ENCODE measurements around the gene PXN.
A peak's percentile ranks its signal among the peaks of the same experiment; 100 is the strongest.
"Not testable (repeated sequence)": the region's sequence is repeated elsewhere in the genome, so short reads cannot be mapped to it uniquely, and the experiment has no call there.

PXN gene

GRCh38 chr12:120261951-120262851 lies 3.3 kb downstream of the PXN start:
- peak in 1 of 2 donors; percentile 41 for DNase-seq

- DNase-seq, result no peak
These were observed 4.9 kb downstream of the PXN start for GRCh38 chr12:120260607-120261006.

GRCh38 chr12:120259418-120260202 lies 5.9 kb downstream of the PXN start:
- no peak for DNase-seq

- DNase-seq, result no peak
These were observed 7.1 kb downstream of the PXN start for GRCh38 chr12:120258323-120258896.

- no peak for DNase-seq
These were observed 8.3 kb downstream of the PXN start for GRCh38 chr12:120257041-120257821.

GRCh38 chr12:120254809-120255208 lies 10.7 kb downstream of the PXN start:
- no peak for DNase-seq

GRCh38 chr12:120253313-120253712 lies 12.2 kb downstream of the PXN start:
- peak; percentile 76 to 78 for DNase-seq

- peak; percentile 89 to 91 for DNase-seq
These were observed 13.2 kb downstream of the PXN start for GRCh38 chr12:120252071-120252906.

GRCh38 chr12:120251364-120252070 lies 14.0 kb downstream of the PXN start:
- not testable (repeated sequence) for DNase-seq

- peak; percentile 56 to 62 for DNase-seq
These were observed 15.4 kb downstream of the PXN start for GRCh38 chr12:120249875-120250795.

GRCh38 chr12:120249266-120249874 lies 16.2 kb downstream of the PXN start:
- DNase-seq, result no peak

GRCh38 chr12:120247621-120248030 lies 17.9 kb downstream of the PXN start:
- DNase-seq, result no peak

GRCh38 chr12:120247183-120247582 lies 18.3 kb downstream of the PXN start:
- DNase-seq, result no peak

GRCh38 chr12:120246705-120247104 lies 18.8 kb downstream of the PXN start:
- not testable (repeated sequence) for DNase-seq

- DNase-seq, result no peak
These were observed 22.4 kb downstream of the PXN start for GRCh38 chr12:120242971-120243699.

GRCh38 chr12:120242275-120242799 lies 23.2 kb downstream of the PXN start:
- no peak for DNase-seq

- no peak for DNase-seq
These were observed 23.8 kb downstream of the PXN start for GRCh38 chr12:120241561-120242274.

- DNase-seq, result no peak
These were observed 25.1 kb downstream of the PXN start for GRCh38 chr12:120240495-120240833.
